HG03460 (cell line): ENCODE measurements around the gene PDIA4.

Experiments
- ATAC-seq: cut with Tn5 transposase; IDR thresholded peaks from one replicate; pipeline ENCODE4 v1.9.1; 2021; ENCODE audit not compliant: unreplicated experiment

The PDIA4 gene

DNA sequence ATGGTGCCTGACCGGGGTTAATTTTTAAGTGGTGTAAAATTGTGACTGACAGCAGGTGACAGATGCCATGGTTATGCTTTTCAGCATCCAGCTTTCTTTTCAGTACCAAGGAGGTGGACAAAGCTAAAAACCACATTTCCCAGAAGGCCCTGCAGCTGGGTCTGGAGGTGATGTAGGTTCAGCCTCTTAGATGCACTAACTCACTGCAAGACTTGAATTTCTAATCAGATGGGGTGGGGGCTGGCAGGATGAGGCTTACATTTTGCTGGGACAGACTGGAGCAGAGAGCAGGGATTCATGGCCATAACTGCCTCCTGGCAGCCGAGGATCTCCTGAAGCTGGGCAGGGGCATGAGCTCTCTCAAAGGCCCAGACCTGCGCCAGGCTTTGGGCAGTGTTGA lies 52.4 kb downstream of the PDIA4 start:
- ATAC-seq, result no peak

DNA sequence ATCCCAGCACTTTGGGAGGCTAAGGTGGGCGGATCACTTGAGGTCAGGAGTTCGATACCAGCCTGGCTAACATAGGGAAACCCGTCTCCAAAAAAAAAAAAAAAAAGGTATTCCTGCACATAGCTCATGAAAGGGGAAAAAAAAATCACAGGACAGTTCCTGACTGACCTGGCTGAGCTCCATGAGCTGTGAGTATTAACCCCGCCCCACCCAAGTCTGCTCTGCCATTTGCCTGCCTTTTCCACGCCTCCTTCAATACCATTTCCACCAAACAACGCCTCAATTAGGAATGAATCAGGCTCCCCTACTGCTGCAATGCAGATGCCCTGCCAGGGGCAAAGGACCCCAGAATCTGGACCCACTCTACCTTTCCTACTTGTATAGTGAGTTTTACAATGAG lies 55.0 kb downstream of the PDIA4 start:
- ATAC-seq, result no peak

- ATAC-seq, result no peak
These were observed 55.9 kb downstream of the PDIA4 start for GRCh38 chr7:148972375-148972774.

DNA sequence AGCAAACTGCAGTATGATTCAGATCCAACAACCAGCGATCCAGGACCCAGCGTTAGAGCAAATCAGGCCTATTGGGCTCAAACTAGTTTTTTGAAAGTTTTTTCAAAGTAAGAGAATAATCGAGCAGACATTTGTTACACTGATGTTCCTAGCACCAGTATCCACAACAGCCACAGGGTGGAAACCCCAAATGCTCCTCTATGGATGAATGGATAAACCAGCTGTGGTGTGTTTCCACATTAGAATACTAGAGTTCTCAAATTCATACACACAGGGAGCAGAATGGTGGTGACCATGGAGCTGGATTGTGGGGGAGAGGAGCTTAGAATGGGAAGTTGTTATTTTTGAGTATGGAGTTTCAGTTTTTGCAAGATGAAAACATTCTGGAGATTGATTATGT lies 60.7 kb downstream of the PDIA4 start:
- no peak for ATAC-seq

DNA sequence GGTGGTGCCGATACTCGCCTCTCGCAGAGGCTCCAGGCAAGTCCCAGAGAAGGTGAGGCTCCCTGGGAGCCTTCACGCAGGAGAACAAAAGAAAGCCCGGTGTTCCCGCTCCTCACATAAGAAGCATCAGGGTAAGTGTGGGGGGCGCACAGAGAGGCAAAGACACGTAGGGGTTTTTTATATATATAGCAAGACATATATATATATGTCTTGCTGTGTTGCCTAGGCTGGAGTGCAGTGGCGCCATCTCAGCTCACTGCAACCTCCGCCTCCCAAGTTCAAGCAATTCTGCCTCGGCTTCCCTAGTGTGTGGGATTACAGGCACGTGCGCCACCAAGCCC lies 61.3 kb downstream of the PDIA4 start:
- no peak for ATAC-seq

DNA sequence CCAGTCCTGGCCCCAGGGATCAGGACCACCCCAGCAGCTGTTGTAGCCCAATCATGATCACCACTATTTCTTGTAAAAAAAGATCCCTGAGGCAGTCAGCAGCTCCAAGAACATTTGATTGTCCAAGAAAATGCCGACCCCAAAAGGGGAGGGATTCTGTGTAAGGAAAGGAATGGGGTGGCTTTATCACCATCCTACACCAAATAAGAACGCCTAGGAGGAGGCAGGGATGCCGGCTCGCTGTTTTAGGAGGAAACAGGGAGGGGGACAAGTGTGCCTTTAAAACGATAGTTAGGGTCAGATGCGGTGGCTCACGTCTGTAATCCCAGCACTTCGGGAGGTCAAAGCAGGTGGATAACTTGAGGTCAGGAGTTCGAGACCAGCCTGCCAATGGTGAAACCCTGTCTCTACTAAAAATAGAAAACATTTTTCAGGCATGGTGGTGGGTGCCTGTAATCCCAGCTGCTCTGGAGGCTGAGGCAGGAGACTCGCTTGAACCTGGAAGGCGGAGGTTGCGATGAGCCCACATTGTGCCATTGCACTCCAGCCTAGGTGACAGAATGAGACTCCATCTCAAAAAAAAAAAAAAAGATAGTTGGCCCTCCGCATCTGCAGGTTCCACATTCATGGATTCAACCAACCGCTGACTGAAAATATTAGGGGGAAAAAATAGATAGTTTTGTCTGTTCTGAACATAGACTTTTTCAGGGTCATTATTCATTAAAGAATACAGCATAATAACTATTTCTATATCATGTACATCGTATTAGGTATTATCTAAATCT lies 63.6 kb downstream of the PDIA4 start:
- ATAC-seq, result no peak

DNA sequence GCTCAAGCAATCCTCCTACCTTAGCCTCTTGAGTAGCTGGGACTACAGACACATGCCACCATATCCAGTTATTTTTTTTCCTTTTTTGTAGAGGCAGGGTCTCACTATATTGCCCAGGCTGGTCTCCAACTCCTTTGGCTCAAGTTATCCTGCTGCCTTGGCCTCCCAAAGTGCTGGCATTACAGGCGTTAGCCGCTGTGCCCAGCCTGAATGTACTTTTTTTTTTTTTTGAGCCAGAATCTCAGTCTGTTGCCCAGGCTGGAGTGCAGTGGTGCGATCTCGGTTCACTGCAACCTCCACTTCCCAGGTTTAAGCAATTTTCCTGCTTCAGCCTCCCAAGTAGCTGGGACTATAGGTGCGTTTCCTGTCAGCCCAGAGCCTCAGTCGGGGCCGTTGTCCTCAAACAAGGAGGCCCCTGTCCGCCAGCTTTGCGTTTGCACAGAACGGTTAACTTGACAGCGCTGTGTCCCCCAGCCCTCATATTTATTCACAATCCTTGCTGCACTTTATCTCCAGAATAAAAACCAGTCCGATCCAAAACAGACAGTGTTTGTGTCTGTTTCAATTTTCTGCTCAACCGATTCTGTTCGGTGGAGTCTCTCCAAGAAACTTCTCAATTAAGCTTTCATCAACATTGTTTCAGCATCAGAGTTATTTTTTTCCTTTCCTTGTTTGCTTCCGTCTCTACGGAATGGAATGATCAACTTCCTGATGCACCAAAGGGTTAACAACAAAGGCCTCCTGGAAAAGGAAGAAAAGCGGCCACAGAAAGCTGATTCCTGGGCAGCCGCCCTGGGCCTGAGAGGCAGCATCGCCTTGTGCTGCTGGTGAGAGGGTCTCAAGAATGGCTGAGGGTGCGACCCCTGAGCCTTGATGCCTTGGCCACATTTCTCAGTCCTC lies 64.5 kb downstream of the PDIA4 start:
- no peak for ATAC-seq

GRCh38 chr7:148962823-148963582 lies 65.3 kb downstream of the PDIA4 start:
- ATAC-seq, result peak; percentile 54

GRCh38 chr7:148962440-148962822 lies 65.9 kb downstream of the PDIA4 start:
- ATAC-seq, result peak; percentile 1

DNA sequence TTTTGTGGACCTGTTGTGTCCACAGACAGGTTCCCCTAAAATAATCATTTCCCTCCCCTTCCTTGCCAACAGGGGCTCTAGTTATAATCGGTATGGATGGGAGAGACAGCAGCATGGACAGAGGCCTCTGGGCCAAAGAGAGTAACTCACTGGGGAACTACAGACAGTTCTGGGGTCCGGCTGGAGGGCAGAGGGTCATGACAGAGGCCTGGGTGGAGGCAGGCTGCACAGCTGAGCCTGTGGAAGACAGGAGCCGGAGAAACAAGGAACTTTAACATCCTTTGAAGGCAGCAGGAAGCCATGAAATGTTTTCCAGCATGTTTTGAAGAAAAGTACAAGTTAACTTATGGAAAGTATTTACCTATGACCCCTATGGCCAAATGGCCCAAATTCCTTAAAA lies 68.6 kb downstream of the PDIA4 start:
- no peak for ATAC-seq

DNA sequence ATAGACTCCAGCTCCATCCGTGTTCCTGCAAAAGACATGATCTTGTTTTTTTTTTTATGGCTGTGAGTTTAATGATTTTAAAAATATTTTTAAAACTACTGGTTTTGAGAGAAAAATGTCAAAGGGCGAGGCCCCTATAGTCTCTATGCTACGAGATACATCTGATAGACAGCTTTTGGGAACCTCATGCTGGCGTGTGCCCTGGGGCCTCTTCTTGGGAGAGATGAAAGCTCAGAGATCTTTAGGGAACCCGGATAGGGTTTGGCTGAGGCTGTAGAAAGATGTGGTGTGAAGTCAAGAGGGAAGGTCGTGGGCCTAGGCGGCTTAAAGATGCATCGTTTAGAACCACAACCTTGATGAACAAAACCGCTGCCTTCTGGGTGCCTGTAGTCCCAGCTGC lies 70.2 kb downstream of the PDIA4 start:
- no peak for ATAC-seq

DNA sequence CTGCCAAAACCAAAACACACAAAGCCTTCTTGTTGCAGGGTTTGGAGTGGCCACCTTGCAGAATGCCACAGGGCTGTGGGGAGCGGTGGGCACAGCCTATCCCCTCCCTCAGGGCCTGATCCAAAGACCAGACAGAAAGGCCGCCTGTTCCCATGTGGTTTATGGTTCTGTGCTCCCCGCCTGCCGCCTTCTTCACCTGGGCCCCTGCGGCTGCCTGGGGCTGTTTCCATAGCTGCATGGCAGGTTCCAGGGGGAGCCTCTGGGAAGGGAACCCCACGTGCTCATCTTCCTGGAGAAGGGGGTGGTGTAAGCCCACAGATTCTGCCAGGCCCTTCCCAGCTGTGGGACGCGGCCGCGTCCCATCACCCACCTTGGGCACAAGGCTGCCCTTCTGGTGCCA lies 73.5 kb downstream of the PDIA4 start:
- ATAC-seq, result no peak

- ATAC-seq, result no peak
These were observed 74.6 kb downstream of the PDIA4 start for GRCh38 chr7:148953676-148954075.
